Stimulated activated CD4-positive, alpha-beta T cell treated with anti-CD3 and anti-CD28 coated beads, TNF-alpha, amount 100 ng/mL, for 48 hours (primary cell): ENCODE results near the gene KRT4.

Experiments used
- DNase-seq, 3 donors: peaks; one replicate each; pipeline ENCODE4 v3.0.0-alpha.2; 2020; ENCODE audit warnings: low read depth in 3 of 3

The KRT4 gene

DNA sequence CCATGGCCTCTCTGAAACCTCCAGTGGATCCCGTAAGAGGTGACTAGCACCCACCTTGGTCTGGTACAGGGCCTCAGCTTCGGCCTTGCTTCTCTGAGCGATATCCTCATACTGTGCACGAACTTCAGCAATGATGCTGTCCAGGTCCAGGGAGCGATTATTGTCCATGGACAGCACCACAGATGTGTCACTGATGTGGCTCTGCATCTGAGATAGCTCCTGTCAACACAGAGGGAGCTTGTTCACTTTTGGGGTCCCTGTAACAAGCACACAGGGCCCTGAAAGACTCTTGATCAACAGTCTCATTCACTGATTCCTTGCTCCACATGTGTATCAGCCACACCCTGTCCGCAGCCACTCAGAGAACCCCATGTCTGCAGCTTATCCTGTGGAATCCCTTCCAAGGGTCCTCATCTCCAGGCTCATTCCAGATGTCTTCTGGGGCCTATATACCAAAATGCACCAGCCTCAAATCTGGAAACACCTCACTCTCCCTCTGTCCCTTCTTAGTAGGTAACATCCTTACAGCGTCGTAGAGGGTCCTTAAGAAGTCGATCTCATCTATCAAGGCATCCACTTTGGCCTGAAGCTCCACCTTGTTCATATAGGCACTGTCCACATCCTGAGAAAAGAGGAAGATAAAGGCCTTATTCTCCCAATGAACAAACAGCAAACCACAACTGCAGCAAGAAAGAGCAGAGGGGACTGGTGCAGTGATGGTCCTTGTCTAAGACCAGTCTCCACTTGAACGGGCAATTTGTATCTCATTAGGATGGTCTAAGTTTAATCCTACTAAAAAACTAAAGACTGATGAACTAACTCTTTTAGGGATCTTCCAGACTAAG, 21.5 kb downstream of the KRT4 start:
- DNase-seq, result no peak

DNA sequence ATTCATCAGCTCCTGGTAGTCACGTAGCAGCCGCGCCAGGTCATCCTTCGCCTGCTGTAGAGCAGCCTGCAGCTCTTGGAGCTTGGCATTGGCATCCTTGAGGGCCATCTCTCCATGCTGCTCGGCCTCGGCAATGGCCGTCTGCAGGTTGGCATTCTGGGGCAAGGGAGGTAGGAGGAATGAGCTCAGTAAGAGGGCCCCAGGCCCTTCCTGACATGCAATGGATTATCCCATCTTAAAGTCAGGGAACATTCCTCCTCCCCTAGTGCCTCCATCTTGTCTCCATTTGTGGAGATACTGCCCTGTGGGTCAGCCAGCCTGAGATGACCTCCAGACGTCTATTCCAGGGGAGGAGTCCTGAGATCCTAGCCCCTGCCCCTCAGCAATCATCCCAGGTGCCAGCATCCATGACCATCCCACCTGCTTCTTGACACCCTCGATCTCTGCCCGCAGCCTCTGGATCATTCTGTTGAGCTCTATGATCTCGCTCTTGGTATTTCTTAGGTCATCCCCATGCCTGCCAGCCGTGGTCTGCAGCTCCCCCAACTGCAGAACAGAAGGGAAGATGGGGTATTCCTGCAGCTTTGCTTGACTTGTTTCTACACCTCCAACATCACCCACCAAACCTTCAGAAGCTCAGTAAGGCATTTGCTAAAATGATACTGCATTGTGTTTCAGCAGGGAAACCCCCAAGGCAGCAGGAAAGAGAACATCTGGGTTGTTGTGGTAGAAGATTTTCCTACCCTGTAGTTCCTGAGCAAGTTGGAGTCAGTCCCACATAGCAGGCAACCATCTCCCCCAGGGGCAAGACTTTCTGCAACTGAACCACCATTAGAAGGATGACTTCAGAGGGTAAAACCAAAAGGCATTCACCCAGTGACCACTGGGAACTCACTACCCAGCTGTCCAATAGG, 22.4 kb downstream of the KRT4 start:
- no peak for DNase-seq

DNA sequence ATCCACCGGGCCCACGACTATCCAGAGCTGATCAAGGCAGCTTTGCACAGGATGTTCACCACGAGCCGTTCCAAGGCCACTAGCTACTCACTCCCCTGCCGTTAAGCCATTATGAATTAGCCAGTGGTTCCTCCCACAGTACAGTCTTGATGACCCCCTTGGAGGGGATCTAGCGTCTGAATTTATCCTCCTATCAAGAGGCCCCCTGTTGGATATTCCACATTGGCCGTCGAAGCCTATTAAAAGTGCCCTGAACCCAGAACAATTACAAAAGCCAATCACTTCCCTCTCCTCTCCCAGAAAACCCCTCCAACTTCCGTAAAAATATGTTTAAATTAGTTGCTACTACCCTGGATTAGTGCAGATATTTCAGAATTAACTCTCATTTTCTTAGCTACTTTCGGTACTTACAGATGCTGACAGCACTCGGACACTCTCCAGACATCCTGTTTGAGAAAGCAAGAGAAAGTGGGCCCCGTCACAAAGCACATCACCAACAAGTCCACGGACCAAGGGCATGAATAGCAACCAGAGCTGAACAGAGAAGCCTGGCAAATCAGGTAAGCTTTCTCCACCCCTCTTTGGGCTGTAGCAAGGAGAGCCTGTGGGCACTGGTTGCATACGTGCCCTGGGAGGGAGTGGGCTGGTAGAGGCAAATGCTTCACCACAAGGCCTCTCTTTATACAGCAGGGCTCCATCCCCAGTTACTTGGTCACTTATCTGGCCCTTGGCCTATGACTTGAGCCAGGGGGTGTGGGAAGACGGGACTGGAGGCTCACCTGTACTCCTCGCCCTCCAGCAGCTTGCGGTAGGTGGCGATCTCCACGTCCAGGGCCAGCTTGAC, 23.3 kb downstream of the KRT4 start:
- DNase-seq, result no peak

DNA sequence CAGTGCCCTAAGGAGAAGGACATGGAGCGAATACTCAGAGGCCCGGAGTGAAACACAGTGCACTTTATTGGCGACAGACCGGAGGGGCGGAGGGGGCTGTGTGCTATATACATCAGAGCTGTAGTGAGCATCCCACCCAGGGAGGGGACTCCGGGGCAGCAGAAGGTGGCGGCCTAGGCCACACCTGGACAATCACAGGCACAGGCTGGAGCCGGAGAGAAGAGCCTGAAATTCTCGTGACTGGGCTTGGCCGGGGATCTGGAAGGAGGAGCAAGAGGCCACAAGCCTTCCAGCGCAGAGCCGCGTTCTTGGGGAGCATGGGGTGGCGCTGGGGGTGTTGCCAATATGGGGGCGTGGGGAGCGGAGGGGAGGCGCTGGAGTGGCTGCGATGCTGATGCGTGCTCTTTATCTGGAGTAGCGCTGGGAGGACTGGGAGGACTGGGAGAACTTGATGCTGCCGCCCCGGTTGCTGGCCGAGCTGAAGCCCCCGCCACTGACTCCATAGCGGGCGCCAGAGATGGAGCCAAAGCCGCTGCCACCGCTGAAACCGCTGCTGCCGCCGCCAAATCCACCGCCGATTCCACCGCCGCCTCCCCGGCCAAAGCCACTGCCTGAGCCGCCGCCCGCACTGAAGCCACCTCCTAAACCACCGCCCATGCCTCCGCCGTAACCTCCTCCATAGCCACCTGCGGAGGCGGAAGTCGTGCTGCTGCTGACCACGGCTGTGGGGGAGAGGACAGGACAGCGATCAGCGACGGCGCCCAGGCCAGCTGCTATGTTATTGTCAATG, 24.1 kb downstream of the KRT4 start:
- no peak for DNase-seq

DNA sequence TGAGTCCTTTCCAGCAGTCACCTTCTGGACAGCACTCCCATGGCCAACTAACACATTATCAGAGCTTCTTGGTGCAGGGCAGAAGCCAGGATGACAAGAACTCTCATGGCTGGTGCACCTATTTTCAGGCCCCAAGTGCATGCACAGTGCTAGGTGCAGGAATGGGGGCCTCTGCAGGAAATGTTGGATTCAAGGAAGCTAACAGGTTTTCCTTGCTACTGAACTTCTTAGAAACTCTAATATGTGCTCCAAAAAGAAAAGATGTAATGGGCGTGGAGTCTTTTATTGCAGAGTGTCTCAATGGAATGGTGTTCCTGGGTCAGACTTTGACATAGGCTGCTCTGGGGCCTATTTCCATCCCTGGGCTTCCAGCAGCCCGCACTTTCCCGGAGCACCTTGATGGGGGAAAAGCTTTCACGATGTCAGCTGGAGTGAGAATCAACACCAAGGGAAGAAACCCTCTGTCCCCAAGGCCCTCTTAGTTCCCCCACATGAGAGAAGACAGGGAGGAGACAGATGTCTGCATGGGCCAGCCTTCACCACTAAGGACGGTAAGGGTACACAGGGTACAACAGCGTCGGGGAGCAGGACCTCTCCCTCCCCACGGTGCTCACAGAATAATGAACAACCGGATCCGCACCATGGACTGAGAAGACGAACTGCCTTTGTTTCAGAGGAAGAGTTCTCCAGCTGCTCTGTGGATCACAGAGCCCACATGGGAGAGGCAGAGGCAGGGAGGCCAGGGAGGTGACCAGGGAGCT, 24.9 kb downstream of the KRT4 start:
- DNase-seq, result no peak

DNA sequence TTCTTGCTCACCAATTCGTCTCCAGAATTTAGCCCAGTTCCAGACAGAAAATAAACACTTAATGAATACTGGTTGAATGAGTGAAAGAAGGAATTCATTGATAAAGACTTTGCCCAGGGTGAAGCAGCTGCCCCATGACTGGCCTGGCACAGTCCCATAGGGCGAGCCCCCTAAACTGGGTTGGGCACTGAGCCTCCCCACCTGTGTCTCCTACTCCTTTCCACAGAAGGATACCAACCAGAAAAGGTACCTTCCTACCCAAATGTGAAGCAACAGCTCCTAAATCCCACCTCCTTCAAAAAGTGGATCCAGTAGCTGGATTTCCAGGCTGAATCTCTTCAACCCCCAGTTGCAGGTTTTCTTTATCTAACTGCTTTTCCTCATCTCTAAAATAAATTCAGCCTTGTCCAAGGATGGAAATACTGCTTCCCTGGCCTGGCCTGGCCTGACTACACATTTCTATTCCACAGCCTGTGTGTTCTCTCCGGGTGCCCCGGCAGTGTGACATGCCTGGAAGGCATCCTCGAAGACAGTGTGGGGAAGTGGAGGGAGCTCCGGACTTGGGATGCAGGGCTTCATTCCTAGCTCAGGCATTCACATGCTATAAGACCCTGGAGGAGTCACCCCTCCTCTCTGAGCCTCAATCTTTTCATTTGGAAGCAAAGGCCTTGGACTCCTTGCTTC, 25.6 kb downstream of the KRT4 start:
- DNase-seq, result no peak

DNA sequence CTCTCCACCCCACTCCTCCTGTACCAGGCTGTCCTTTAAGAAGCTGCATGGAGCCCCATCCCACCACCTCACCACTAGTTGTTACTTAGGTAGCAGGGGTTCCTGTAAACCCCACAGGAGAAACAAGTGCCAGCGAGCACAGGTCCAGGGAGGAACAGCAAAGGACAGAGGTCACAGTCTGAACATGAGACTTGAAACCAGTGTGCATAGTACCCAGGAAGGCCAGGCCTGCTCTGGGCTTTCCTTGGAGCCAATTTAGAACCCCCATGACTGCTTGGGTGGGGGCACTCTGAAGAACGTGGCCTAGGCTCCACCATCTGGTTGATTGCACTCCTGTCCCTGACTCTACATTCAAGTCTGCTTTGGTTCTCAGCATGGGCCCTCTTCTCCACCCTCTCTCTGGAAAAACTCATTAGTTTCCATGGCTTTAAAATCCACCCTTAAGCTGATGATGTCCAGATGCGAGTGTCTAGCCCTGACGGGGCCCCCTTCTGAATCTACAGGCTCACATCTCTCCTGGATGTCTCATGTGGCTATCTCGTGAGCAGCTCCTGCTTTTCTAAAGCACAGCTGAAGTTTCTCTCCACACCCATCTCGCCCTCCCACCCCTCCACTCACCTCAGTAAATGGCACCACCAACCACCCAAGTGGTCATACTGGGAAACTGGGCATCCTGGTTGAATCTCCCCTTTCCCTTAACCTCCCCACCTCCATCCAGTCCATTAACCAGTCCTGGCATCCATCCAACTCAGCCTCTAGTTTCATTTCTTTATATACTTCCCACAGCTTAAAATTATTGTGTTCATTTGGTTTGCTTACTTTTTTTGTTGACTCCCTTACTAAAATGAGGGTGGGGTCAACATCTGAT, 26.4 kb downstream of the KRT4 start:
- DNase-seq, result no peak

DNA sequence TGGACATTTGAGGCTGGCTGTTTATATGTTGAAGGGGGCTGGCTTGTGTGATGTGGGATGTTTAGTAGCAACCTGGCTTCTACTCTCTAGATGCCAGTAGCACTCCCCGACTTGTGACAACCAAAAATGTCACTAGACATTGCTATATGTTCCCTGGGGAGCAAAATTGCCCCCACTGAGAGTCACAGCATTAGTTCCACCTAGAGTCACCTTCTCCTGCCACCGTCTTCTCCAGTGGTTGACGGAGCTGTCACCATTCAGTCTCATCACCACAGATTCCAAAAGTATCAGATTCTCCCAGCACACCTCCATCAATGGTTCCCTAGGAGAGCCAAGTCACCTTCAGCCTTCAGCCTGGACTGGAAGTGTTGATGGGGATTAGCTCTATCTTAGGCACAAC, 29.0 kb downstream of the KRT4 start:
- DNase-seq, result no peak

DNA sequence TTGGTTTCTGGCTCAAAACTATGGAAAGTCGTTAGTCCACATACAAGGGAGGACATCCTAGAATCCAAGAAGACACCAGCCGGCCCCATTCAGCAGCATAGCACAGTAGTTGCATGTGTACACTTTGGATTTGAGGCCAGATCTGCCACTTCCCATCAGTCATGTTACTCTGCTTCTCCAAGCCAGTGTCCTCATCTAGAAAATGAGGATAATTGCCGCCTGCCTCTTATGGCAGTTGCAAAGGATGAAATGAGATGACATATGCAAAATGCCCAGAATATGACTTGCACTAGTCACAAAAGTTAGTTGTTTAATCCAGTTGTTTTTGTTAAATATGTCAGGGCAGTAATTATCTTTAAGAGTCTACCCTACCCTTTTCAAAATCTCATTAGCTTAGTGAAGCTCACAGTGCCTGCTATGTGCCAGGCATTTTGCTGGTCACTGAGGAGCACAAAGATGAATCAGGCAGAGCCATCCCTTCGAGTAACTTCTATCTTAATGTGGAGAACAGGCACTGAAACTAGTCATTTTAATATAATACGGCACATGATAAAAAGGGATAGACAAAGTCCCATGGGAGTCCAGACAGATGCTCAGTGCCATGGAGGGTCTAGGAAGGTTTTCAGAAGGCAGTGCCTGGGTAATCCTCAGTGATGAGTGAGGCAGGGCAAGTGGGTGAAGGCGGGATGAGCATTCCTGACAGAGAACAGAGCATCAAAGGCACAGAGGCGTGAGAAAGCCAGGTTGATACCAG, 30.2 kb downstream of the KRT4 start:
- no peak for DNase-seq

DNA sequence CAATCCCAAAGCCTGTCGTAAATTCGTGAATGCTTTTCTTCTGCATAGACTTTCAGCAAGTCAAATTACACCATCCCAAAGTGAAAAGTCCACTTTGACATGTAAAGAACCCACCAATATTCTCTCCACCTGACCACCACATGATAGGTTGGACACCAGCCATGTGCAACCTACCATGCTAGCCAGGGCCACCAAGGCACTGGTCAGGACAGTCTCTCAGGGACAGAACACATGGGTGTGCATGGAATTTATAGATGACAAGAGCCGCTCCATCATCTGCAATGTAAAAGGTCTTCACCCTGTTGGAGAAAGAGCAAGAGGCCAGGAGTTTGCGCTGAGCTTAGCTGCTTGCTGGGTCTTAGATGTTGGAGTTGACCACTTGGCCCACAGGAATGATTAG, 31.4 kb downstream of the KRT4 start:
- DNase-seq, result no peak

DNA sequence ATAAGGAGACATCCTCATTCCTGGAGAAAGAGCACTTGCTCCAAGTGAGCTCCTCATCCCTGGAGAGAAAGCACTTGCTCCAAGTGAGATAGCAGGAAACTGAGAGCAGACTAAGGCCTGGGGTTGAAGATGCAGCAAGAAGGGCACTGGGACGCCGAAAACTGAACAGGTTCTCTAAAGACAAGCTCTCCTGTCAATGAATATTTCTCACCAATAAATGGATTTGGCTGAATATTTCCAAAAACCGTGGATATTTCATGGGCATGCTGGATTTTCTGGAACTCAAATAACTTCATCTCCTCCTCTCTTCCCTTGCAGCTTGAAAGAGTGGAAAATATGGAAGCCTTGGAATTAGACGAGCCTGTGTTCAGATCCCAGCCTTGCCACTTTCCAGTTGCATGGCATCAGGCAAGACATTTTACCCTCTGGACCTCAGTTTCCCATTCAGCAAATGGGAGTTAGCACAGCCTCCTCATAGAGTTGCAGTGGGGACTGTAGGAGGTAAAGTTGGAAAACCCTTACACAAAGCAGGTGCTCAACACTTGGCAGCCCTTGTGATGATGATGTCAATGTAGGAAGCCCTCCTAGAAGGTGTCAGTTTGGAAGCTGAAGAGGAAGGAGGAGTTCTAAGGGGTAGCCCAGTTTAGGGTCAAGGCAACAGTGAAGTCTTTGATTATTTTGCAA, 32.4 kb downstream of the KRT4 start:
- no peak for DNase-seq

DNA sequence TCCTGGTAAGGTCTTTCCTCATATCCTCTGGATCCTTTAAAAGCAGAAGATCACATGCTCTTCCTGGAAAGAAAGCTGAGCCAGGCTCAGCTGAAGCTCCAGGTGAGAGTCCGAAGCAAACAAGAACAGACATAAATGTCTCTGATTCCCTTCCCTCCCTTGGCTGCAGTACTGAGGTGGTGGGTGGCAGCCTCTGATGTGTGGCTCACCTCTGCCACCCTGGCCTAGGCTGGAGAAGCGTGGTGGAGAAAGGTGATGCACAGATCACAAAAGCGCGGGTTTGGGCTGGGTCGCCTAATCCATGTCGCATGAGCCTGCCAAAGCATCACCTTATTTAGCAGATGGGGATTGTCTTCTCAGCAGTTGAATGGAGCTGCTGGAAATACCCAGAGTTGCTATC, 34.0 kb downstream of the KRT4 start:
- no peak for DNase-seq

DNA sequence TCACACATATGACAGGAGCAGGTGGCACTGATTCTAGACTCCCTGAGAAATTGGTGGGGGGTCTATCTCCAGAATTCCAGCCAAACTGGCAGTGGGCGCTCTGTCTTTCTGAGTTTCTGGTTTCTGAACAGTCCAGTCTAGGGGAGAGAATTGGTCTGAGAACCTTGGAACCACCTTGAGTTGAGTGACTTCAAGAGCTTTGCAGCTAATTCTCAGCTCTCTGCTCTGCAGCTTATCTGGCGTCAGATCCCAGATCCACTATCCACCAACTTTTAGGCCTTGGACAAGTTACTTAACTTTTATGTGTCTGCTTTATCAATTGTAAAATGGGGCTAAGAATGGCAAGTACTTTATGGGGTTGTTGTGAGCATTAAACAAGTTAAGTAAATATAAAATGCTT, 35.1 kb downstream of the KRT4 start:
- no peak for DNase-seq

DNA sequence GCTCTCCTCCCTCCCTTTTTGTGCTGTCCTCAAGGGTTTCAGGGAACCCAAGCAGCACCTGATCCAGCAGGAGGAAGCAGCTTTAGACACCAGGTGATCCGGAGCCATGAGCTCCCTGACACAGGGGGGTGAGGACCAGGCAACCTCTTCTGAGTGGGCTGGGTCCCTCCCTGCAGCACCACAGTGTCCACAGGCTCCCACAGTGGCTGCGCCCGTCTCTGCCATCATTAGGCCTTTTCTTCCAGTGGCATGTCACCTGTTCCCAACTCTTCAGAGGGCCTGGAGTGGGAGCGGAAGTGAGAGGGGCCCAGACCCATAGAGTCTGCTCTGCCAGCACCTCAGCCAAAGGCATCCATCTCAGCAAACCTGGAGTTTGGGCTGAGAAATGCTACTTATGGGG, 36.4 kb downstream of the KRT4 start:
- DNase-seq, result no peak

DNA sequence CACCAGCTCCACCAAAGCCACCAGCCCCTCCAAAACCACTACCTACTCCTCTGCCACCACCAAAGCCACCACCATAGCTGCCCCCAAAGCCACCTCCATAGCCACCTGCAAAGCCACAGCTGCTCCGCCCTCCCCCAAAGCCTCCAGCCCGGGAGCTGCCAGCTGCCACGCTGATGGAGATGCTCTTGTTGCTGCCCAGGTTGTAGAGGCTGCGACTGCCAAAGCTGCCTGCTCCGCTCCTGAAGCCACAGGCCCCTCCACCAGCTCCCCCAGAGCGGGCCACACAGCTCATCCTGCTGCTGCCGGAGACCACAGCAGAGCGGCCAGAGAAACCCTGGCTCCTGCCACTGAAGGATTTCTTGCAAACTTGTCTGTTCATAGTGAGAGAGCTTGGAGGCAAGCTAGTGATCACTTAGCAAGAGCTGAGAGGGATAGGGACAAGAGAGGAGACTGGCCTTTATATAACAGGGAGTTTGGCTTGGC, 37.0 kb downstream of the KRT4 start, which contains the start of gene KRT76:
Gene KRT76, minus strand, starts transcription at position 433 of the 483 bp plus-strand sequence. Its CDS starts 54 bp downstream, at position 379.
- no peak for DNase-seq

DNA sequence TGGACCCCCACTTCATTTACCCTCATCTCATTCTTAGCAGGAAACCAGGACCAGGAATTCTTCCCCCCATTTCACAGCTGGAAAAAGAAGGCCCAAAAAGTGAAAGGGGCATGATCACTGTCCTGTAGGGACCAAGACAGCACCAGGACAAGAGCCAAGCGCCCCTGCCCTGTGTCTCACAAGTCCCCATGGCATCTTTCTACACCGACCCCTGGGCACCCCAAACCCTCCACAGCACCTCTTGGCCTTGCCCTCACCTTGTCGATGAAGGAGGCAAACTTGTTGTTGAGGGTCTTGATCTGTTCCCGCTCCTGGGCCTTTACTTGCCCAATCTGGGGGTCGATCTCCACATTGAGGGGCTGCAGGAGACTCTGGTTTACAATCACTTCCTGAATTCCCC, 37.5 kb downstream of the KRT4 start:
- DNase-seq, result no peak

DNA sequence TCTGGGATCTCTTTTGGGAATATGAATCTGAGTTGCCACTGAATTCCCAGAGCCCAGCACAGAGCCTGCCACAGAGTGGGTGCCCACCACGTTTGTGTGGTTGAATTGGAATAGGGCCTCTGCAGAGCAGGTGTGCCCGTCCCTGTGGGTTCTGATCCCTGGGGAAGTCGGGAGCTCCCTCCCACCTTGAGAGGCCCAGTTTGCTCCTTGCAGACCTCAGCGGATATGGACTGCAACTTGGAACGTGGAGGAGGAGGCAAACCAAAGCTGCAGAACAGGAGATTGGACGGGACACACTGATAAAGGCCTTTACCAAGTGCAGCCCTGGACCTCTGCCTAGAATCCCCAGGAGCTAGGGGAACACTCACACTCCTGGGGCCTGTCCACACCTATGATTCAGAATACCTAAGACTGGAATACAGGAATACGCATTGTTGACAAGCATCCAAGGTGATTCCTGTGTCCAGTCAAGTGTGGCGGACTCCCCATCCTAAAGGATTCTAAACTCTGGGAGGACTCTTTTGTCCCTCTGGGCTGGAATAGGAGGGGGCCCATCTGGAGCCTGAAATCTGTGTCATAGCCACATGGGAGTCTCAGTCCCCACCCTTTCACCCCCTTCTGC, 39.2 kb downstream of the KRT4 start:
- no peak for DNase-seq
